Measurements from ENCODE around the gene MGLL. TPM values are rescaled to one million over a fixed set of nuclear protein-coding genes. Genes with fewer than 3 reads are reported as not detected.

The MGLL gene
- total RNA-seq, 2 experiments from 2014 or later = 19.2 to 21.6 TPM

DNA sequence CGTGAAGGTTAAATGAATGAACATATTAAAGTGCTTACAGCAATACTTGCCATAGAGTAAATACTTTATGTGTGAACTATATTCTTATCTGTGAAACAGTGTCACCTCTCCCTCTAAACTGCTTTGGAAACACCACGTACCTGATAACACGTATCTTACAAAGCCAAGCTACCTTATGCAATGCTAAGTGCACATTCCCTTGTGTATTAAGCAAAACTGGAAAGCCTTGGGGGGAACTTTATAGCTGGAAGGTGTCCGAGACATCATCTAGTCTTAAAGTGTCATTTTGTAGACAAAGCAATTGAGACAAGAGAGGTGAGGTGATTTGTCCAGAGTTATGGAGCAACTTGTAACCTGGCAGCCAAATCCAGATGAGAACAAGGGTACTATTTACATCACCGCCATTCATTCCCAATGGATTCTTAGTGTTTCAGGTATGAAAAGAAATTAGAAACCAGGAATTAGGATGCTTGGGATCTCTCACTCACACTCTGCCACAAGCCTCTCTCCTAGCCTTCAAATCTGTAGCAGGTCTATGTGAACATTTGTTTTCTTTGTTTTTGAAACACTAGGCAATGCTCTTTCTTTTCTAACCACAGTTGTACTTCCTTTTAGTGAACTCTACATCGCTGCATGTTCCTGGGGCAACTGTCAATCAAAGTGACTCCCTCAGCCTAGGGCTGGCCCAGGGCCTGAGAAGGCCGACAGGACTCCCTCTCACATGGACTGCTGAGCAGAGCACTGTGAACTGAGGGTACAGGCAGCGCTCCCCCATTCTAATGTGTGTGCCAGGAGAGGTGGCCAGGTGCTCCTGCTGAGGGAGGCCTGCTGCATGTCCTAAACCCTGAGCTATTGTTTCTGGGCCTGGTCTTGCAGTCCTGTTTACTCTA lies 13.9 kb upstream of the MGLL start:
- ChIA-PET CTCF (ENCODE audit: unreplicated experiment) (interaction anchor here (0.6 to 1.3 kb wide), 2 partner anchors 52 to 174 kb away, joined by 3 read pairs; no protein-coding TSS in a partner anchor), POLR2A (interaction anchor here (0.6 to 1.1 kb wide), 2 partner anchors 9 to 72 kb away, joined by 3 read pairs; no protein-coding TSS in a partner anchor)
- TF ChIP-seq EZH2phosphoT487 (IDR thresholded peaks at IDR 0.05; ENCODE audit: borderline replicate concordance, low read depth, low read length) = no peak
- TF ChIP-seq, protein P1, sequence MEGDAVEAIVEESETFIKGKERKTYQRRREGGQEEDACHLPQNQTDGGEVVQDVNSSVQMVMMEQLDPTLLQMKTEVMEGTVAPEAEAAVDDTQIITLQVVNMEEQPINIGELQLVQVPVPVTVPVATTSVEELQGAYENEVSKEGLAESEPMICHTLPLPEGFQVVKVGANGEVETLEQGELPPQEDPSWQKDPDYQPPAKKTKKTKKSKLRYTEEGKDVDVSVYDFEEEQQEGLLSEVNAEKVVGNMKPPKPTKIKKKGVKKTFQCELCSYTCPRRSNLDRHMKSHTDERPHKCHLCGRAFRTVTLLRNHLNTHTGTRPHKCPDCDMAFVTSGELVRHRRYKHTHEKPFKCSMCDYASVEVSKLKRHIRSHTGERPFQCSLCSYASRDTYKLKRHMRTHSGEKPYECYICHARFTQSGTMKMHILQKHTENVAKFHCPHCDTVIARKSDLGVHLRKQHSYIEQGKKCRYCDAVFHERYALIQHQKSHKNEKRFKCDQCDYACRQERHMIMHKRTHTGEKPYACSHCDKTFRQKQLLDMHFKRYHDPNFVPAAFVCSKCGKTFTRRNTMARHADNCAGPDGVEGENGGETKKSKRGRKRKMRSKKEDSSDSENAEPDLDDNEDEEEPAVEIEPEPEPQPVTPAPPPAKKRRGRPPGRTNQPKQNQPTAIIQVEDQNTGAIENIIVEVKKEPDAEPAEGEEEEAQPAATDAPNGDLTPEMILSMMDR (conservative IDR thresholded peaks at IDR 0.05; ENCODE audit: low read length) = no peak
- no peak for DNase-seq (ENCODE audit: low spot score)
- no peaks in the 10 kb centered on the region for H4K20me1 ChIP-seq (ENCODE audit: insufficient read depth, low read length)
- H3K36me3 ChIP-seq (ENCODE audit: insufficient read depth, low read length) = no peaks in the 10 kb centered on the region
- no peaks in the 10 kb centered on the region for H3K9me3 ChIP-seq (ENCODE audit: low read length)
- no peak overlapping the region for H2AFZ ChIP-seq (ENCODE audit: low read length)
- H3K27ac ChIP-seq (ENCODE audit: low read depth, low read length, poor library complexity, severe bottlenecking) = no peak overlapping the region
- no peaks in the 10 kb centered on the region for H3K9me2 ChIP-seq (ENCODE audit: insufficient read depth, low read length)
- H3K4me1 ChIP-seq (ENCODE audit: insufficient read depth, low read length, poor library complexity, severe bottlenecking) = no peaks in the 10 kb centered on the region
- no peak overlapping the region for H3K4me2 ChIP-seq (ENCODE audit: low read length)
- no peaks in the 10 kb centered on the region for H3K79me2 ChIP-seq (ENCODE audit: insufficient read depth, low read depth, low read length)
- no TSS peak for BruUV-seq (replicated peaks)
- no peak overlapping the region for H3K4me3 ChIP-seq (ENCODE audit: low read depth, low read length, poor library complexity, severe bottlenecking)
- intact Hi-C loops (cut with micrococcal nuclease; ENCODE audit: unreplicated experiment) = no loop called here

DNA sequence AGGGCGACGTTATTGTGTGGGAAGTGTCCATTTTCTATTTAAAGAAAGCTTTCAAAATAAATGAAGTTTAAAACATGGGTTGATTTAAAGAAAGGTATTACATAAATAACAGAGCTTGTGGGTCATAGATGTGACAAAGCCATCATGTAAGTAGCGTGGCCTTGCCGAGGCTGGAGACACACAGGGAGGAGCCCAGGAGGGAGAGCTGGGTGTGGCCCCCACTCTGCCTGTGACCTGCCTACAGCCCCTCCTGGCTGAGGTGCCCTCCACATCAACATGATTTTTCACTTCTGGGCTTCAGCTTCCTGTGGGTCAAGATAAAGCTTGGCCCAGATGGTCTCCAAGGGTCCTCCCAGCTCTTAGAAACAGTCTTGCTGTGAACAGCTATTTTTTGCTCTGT lies 12.5 kb upstream of the MGLL start:
- no peaks in the 10 kb centered on the region for H3K79me2 ChIP-seq (ENCODE audit: insufficient read depth, low read depth, low read length)
- ChIA-PET POLR2A (interaction anchor here (0.6 to 1.5 kb wide), 3 partner anchors 8 to 236 kb away, joined by 3 to 4 read pairs (median 3); no protein-coding TSS in a partner anchor), CTCF (ENCODE audit: unreplicated experiment) (interaction anchor here (0.6 kb wide), 1 partner anchor 190 kb away, joined by 4 read pairs; no protein-coding TSS in a partner anchor)
- H3K4me2 ChIP-seq (ENCODE audit: low read length) = no peak overlapping the region
- TF ChIP-seq, protein P1 (conservative IDR thresholded peaks at IDR 0.05; ENCODE audit: low read length) = no peak
- TF ChIP-seq EZH2phosphoT487 (IDR thresholded peaks at IDR 0.05; ENCODE audit: borderline replicate concordance, low read depth, low read length) = no peak
- no peak overlapping the region for H3K4me3 ChIP-seq (ENCODE audit: low read depth, low read length, poor library complexity, severe bottlenecking)
- H3K9me3 ChIP-seq (ENCODE audit: low read length) = peaks cover 5% of the 10 kb centered on the region; the same call in 1 of the 2 replicates
- DNase-seq (ENCODE audit: low spot score) = no peak
- H3K36me3 ChIP-seq (ENCODE audit: insufficient read depth, low read length) = no peaks in the 10 kb centered on the region
- no peaks in the 10 kb centered on the region for H4K20me1 ChIP-seq (ENCODE audit: insufficient read depth, low read length)
- no peak overlapping the region for H3K27ac ChIP-seq (ENCODE audit: low read depth, low read length, poor library complexity, severe bottlenecking)
- no peaks in the 10 kb centered on the region for H3K4me1 ChIP-seq (ENCODE audit: insufficient read depth, low read length, poor library complexity, severe bottlenecking)
- intact Hi-C loops (cut with micrococcal nuclease; ENCODE audit: unreplicated experiment) = no loop called here
- H2AFZ ChIP-seq (ENCODE audit: low read length) = no peak overlapping the region
- BruUV-seq (replicated peaks) = no TSS peak
- no peaks in the 10 kb centered on the region for H3K9me2 ChIP-seq (ENCODE audit: insufficient read depth, low read length)

Measured in OCI-LY7 (cell line).